HG02973 (cell line): Measurements from ENCODE around the gene COX4I1.

Source experiments
- ATAC-seq: cut with Tn5 transposase; IDR thresholded peaks from one replicate; pipeline ENCODE4 v1.9.1; 2021; ENCODE audit warnings: moderate library complexity; ENCODE audit not compliant: unreplicated experiment

The COX4I1 gene

GRCh38 chr16:85838381-85838780 is 38.9 kb downstream of the COX4I1 start:
- no peak for ATAC-seq

GRCh38 chr16:85838876-85839585 is 39.5 kb downstream of the COX4I1 start:
- ATAC-seq, result no peak

GRCh38 chr16:85839681-85840240 is 40.3 kb downstream of the COX4I1 start:
- no peak for ATAC-seq

GRCh38 chr16:85840395-85840794 is 40.9 kb downstream of the COX4I1 start:
- ATAC-seq, result no peak

GRCh38 chr16:85840801-85841200 is 41.3 kb downstream of the COX4I1 start:
- ATAC-seq, result no peak

GRCh38 chr16:85842435-85842834 is 42.9 kb downstream of the COX4I1 start:
- no peak for ATAC-seq

GRCh38 chr16:85842848-85843247 is 43.4 kb downstream of the COX4I1 start:
- ATAC-seq, result no peak

- ATAC-seq, result no peak
Observed at GRCh38 chr16:85843471-85844168, 44.1 kb downstream of the COX4I1 start.

GRCh38 chr16:85844169-85844481 is 44.6 kb downstream of the COX4I1 start:
- no peak for ATAC-seq

- no peak for ATAC-seq
Observed at GRCh38 chr16:85844786-85845185, 45.3 kb downstream of the COX4I1 start.

GRCh38 chr16:85845266-85845665 is 45.8 kb downstream of the COX4I1 start:
- no peak for ATAC-seq

- no peak for ATAC-seq
Observed at GRCh38 chr16:85846461-85846860, 47.0 kb downstream of the COX4I1 start.

- ATAC-seq, result no peak
Observed at GRCh38 chr16:85847036-85847435, 47.5 kb downstream of the COX4I1 start.

GRCh38 chr16:85847681-85848601 is 48.4 kb downstream of the COX4I1 start:
- no peak for ATAC-seq

GRCh38 chr16:85848986-85849385 is 49.5 kb downstream of the COX4I1 start:
- no peak for ATAC-seq

- no peak for ATAC-seq
Observed at GRCh38 chr16:85849388-85849787, 49.9 kb downstream of the COX4I1 start.

- no peak for ATAC-seq
Observed at GRCh38 chr16:85850344-85850880, 50.9 kb downstream of the COX4I1 start.

GRCh38 chr16:85851034-85851785 is 51.7 kb downstream of the COX4I1 start:
- no peak for ATAC-seq

- ATAC-seq, result no peak
Observed at GRCh38 chr16:85853547-85854545, 54.4 kb downstream of the COX4I1 start.
